OCI-M1 (cell line): Measurements from ENCODE around the gene CENPM.
A peak's percentile ranks its signal among the peaks of the same experiment; 100 is the strongest.
"Not testable (repeated sequence)": the region's sequence is repeated elsewhere in the genome, so short reads cannot be mapped to it uniquely, and the experiment has no call there.

ENCODE experiments used
- DNase-seq: peaks from one replicate; lab custom pipeline; 2025; lab: John Stamatoyannopoulos, UW

The CENPM gene

GRCh38 chr22:41966607-41967240 lies 19.8 kb upstream of the CENPM start:
- peak; percentile 83 for DNase-seq

GRCh38 chr22:41966225-41966606 lies 19.3 kb upstream of the CENPM start:
- no peak for DNase-seq

- DNase-seq = no peak
Measured at GRCh38 chr22:41964112-41964491, 17.1 kb upstream of the CENPM start.

- DNase-seq = peak; percentile 56
Measured at GRCh38 chr22:41963453-41964111, 16.6 kb upstream of the CENPM start.

GRCh38 chr22:41957941-41958556 lies 11.1 kb upstream of the CENPM start:
- DNase-seq = no peak

- no peak for DNase-seq
Measured at GRCh38 chr22:41952713-41953112, 5.8 kb upstream of the CENPM start.

- DNase-seq = peak; percentile 14
Measured at GRCh38 chr22:41951898-41952474, 5.0 kb upstream of the CENPM start, which contains the start of gene SMIM45. Gene SMIM45 (plus strand): TSS chr22:41952150.

GRCh38 chr22:41949297-41949965 lies 2.5 kb upstream of the CENPM start:
- no peak for DNase-seq

GRCh38 chr22:41948928-41949296 lies 2.0 kb upstream of the CENPM start:
- DNase-seq = not testable (repeated sequence)

- DNase-seq = no peak
Measured at GRCh38 chr22:41948142-41948541, 1.2 kb upstream of the CENPM start.

GRCh38 chr22:41947424-41948080 lies 600 bp upstream of the CENPM start:
- DNase-seq = no peak

- DNase-seq = no peak
Measured at GRCh38 chr22:41943661-41944209, 3.2 kb downstream of the CENPM start.

GRCh38 chr22:41940832-41941765 lies 5.9 kb downstream of the CENPM start:
- DNase-seq = peak; percentile 78

GRCh38 chr22:41939981-41940831 lies 6.7 kb downstream of the CENPM start:
- DNase-seq = no peak

- DNase-seq = no peak
Measured at GRCh38 chr22:41936894-41937169, 10.1 kb downstream of the CENPM start.

GRCh38 chr22:41935509-41935908 lies 11.4 kb downstream of the CENPM start:
- DNase-seq = no peak

- no peak for DNase-seq
Measured at GRCh38 chr22:41935015-41935351, 12.0 kb downstream of the CENPM start.

GRCh38 chr22:41934284-41935014 lies 12.5 kb downstream of the CENPM start:
- DNase-seq = no peak
